ENCODE measurements around the gene TMEM17.

Gene TMEM17

GRCh38 chr2:62452701-62453454 is 53.1 kb downstream of the TMEM17 start:
- no peak for DNase-seq

GRCh38 chr2:62450716-62451191 is 55.2 kb downstream of the TMEM17 start:
- DNase-seq: no peak

All from T-helper 2 cell (primary cell).